IMR-90 (cell line): ENCODE data around the gene ZBTB44. TPM values are rescaled to one million over a fixed set of nuclear protein-coding genes. Genes with fewer than 3 reads are reported as not detected.

Source experiments
- ATAC-seq: fragments of 200-7000 bp; cut with Tn5 transposase; 2 replicates; pipeline ENCODE4 v1.9.1; 2020; ENCODE audit warnings: low read depth, mild to moderate bottlenecking, moderate library complexity
- BruUV-seq: library from RNA; stranded (reverse); fragments of 400-500 nt; replicated peaks from 2 replicates; lab custom pipeline; 2021; lab: Mats Ljungman, UMichigan
- CTCF ChIA-PET: fragments of 300-600 bp; formaldehyde crosslinking; extraction: SDS; loops from one replicate; lab custom pipeline; 2021; ENCODE audit warnings: antibody characterized with exemption; lab: Yijun Ruan, JAX
- POLR2A ChIA-PET: fragments of 300-600 bp; sonication (Branson Sonifier 250); formaldehyde crosslinking; loops from one replicate; lab custom pipeline; 2022; ENCODE audit warnings: antibody characterized with exemption; ENCODE audit not compliant: unreplicated experiment; lab: Charles Lee
- DNase-seq: peaks from one replicate; pipeline ENCODE4 v3.0.0; 2013
- H2AFZ ChIP-seq: replicated peaks from 2 replicates; pipeline ENCODE3; 2013; ENCODE audit warnings: low read length, mild to moderate bottlenecking; ENCODE audit not compliant: poor library complexity
- H2AK5ac ChIP-seq: 2 replicates; pipeline ENCODE4 v1.6.1; 2013; ENCODE audit warnings: low read depth, low read length, inconsistent platforms
- H2AK9ac ChIP-seq: replicated peaks from 2 replicates; pipeline ENCODE3; 2013; ENCODE audit warnings: mild to moderate bottlenecking, low read depth, low read length, moderate library complexity; ENCODE audit not compliant: poor library complexity
- H2BK120ac ChIP-seq: 2 replicates; pipeline ENCODE4 v1.6.1; 2013; ENCODE audit warnings: low read depth, low read length, inconsistent platforms
- H2BK15ac ChIP-seq: 3 replicates; pipeline ENCODE4 v1.6.1; 2013; ENCODE audit warnings: low read depth, low read length, inconsistent platforms
- H2BK20ac ChIP-seq: 2 replicates; pipeline ENCODE4 v1.6.1; 2013; ENCODE audit warnings: low read depth, mild to moderate bottlenecking, inconsistent platforms, low read length, moderate library complexity
- H2BK5ac ChIP-seq: 2 replicates; pipeline ENCODE4 v1.6.1; 2013; ENCODE audit warnings: mild to moderate bottlenecking, low read depth, low read length, inconsistent platforms; ENCODE audit not compliant: poor library complexity, severe bottlenecking
- H3K14ac ChIP-seq: replicated peaks from 2 replicates; pipeline ENCODE4 v1.6.1; 2013; ENCODE audit warnings: low read depth, low read length, inconsistent platforms
- H3K18ac ChIP-seq: 2 replicates; pipeline ENCODE4 v1.6.1; 2013; ENCODE audit warnings: low read depth, low read length, control low read depth
- H3K23ac ChIP-seq: 2 replicates; pipeline ENCODE4 v1.6.1; 2013; ENCODE audit warnings: low read depth, low read length, inconsistent platforms
- H3K27ac ChIP-seq: 2 replicates; pipeline ENCODE4 v1.5.1; 2013; ENCODE audit warnings: mild to moderate bottlenecking, control low read depth, low read length; ENCODE audit not compliant: insufficient read depth
- H3K27me3 ChIP-seq: 2 replicates; pipeline ENCODE4 v1.6.1; 2013; ENCODE audit warnings: low read length; ENCODE audit not compliant: control insufficient read depth, insufficient read depth
- H3K36me3 ChIP-seq: 2 replicates; pipeline ENCODE4 v1.6.1; 2013; ENCODE audit warnings: low read length, mixed read lengths; ENCODE audit not compliant: control insufficient read depth, insufficient read depth
- H3K4ac ChIP-seq: 2 replicates; pipeline ENCODE4 v1.6.1; 2013; ENCODE audit warnings: low read depth, low read length, inconsistent platforms
- H3K4me1 ChIP-seq: 2 replicates; pipeline ENCODE4 v1.6.1; 2013; ENCODE audit warnings: low read length, mixed read lengths; ENCODE audit not compliant: control insufficient read depth, insufficient read depth
- H3K4me2 ChIP-seq: 2 replicates; pipeline ENCODE4 v1.6.1; 2013; ENCODE audit warnings: low read depth, mild to moderate bottlenecking, control low read depth, low read length, moderate library complexity
- H3K4me3 ChIP-seq: 2 replicates; pipeline ENCODE4 v1.5.1; 2013; ENCODE audit warnings: low read depth, mild to moderate bottlenecking, control low read depth, low read length, moderate library complexity; ENCODE audit not compliant: insufficient read depth
- H3K56ac ChIP-seq: 2 replicates; pipeline ENCODE4 v1.6.1; 2013; ENCODE audit warnings: low read length, inconsistent platforms; ENCODE audit not compliant: insufficient read depth; ENCODE audit errors: extremely low read depth
- H3K79me1 ChIP-seq, 2 experiments: 2 replicates each; pipeline ENCODE4 v1.6.1; 2013; ENCODE audit warnings: low read length in 2 of 2, inconsistent platforms in 1 of 2, low read depth in 1 of 2
- H3K9ac ChIP-seq: 2 replicates; pipeline ENCODE4 v1.6.1; 2013; ENCODE audit warnings: low read depth, low read length, control low read depth
- H3K9me1 ChIP-seq: 2 replicates; pipeline ENCODE4 v1.6.1; 2013; ENCODE audit warnings: low read length, inconsistent platforms; ENCODE audit not compliant: insufficient read depth
- H3K9me3 ChIP-seq: 2 replicates; pipeline ENCODE4 v1.6.1; 2013; ENCODE audit warnings: low read length; ENCODE audit not compliant: control insufficient read depth, insufficient read depth
- H4K20me1 ChIP-seq: 2 replicates; pipeline ENCODE4 v1.6.1; 2013; ENCODE audit warnings: low read length, inconsistent platforms; ENCODE audit not compliant: insufficient read depth
- H4K5ac ChIP-seq: 2 replicates; pipeline ENCODE4 v1.6.1; 2013; ENCODE audit warnings: mild to moderate bottlenecking, low read depth, low read length, control low read depth
- H4K8ac ChIP-seq, 2 experiments: 2 replicates each; pipeline ENCODE4 v1.6.1; 2013; ENCODE audit warnings: low read depth in 2 of 2, low read length in 2 of 2, control low read depth in 1 of 2, inconsistent platforms in 1 of 2
- H4K91ac ChIP-seq: 2 replicates; pipeline ENCODE4 v1.6.1; 2013; ENCODE audit warnings: low read depth, low read length, inconsistent platforms; ENCODE audit not compliant: insufficient read depth
- BHLHE40 ChIP-seq: fragments of 150-350 bp; IDR thresholded peaks from 2 replicates; pipeline ENCODE4 v1.6.1; 2016; ENCODE audit warnings: mild to moderate bottlenecking, low read depth, low read length
- CEBPB ChIP-seq: IDR thresholded peaks from 2 replicates; pipeline ENCODE4 v1.6.1; 2012; ENCODE audit warnings: low read depth, low read length, improper control_type of control experiment
- CHD1 ChIP-seq: IDR thresholded peaks from 2 replicates; pipeline ENCODE4 v1.6.1; 2012; ENCODE audit warnings: low read depth, low read length, improper control_type of control experiment
- CTCF ChIP-seq: conservative IDR thresholded peaks from 2 replicates; pipeline ENCODE4 v1.5.1; 2012; ENCODE audit warnings: mild to moderate bottlenecking, low read depth, low read length, improper control_type of control experiment
- MAFK ChIP-seq: IDR thresholded peaks from 2 replicates; pipeline ENCODE4 v1.6.1; 2012; ENCODE audit warnings: low read depth, low read length, improper control_type of control experiment
- MAZ ChIP-seq: IDR thresholded peaks from 2 replicates; pipeline ENCODE4 v1.6.1; 2012; ENCODE audit warnings: low read depth, mild to moderate bottlenecking, low read length, improper control_type of control experiment, moderate library complexity, borderline replicate concordance
- MXI1 ChIP-seq: IDR thresholded peaks from 2 replicates; pipeline ENCODE4 v1.6.1; 2012; ENCODE audit warnings: low read depth, mild to moderate bottlenecking, low read length, moderate library complexity, borderline replicate concordance
- NFE2L2 ChIP-seq: fragments of 150-350 bp; IDR thresholded peaks from 2 replicates; pipeline ENCODE4 v1.6.1; 2016; ENCODE audit warnings: low read depth, mild to moderate bottlenecking, low read length
- POLR2A ChIP-seq: IDR thresholded peaks from 2 replicates; pipeline ENCODE4 v1.6.1; 2012; ENCODE audit warnings: mild to moderate bottlenecking, low read depth, low read length
- RAD21 ChIP-seq: IDR thresholded peaks from 2 replicates; pipeline ENCODE4 v1.6.1; 2012; ENCODE audit warnings: low read length, improper control_type of control experiment
- RCOR1 ChIP-seq: IDR thresholded peaks from 2 replicates; pipeline ENCODE4 v1.6.1; 2012; ENCODE audit warnings: mild to moderate bottlenecking, low read length, improper control_type of control experiment; ENCODE audit not compliant: insufficient replicate concordance
- RFX5 ChIP-seq: IDR thresholded peaks from 2 replicates; pipeline ENCODE4 v1.8.0; 2012; ENCODE audit warnings: low read depth, mild to moderate bottlenecking, low read length, moderate library complexity
- SMC3 ChIP-seq: fragments of 150-350 bp; IDR thresholded peaks from 2 replicates; pipeline ENCODE4 v1.6.1; 2016; ENCODE audit warnings: low read depth, mild to moderate bottlenecking, antibody characterized with exemption, low read length, moderate library complexity
- USF2 ChIP-seq: fragments of 150-350 bp; IDR thresholded peaks from 2 replicates; pipeline ENCODE4 v1.6.1; 2017; ENCODE audit warnings: mild to moderate bottlenecking, antibody characterized with exemption, low read length, low read depth
- WGBS, 2 experiments: methylation state at CpG; one replicate each; pipeline versions ENCODE4 v1.1.5 to v1.1.7; 2013; ENCODE audit warnings: missing lambda C conversion rate in 2 of 2; ENCODE audit not compliant: insufficient read length in 1 of 2; ENCODE audit errors: extremely low coverage in 2 of 2; 5-methylcytosine and 5-hydroxymethylcytosine counted together
- dilution Hi-C: fragments of 300-500 bp; cut with HindIII; formaldehyde crosslinking; loops from one replicate; pipeline ENCODE4 v1.14.3; 2018; ENCODE audit warnings: low sequenced_read_pairs; ENCODE audit not compliant: unreplicated experiment
- in situ Hi-C: fragments of 300-500 bp; cut with MboI; formaldehyde crosslinking; loops from 3 replicates; pipeline ENCODE4 v1.14.3; 2019; ENCODE audit warnings: low sequenced_read_pairs, inconsistent platforms, mixed read lengths
- intact Hi-C: fragments of 100-400 bp; cut with micrococcal nuclease; formaldehyde crosslinking; loops from 2 replicates; pipeline ENCODE4 v1.10.0; 2022
- polyA plus RNA-seq, 3 experiments: library from polyadenylated mRNA; depleted of rRNA; stranded (reverse); fragments of >200 nt; gene quantifications; 2 replicates each; pipeline ENCODE4 v1.2.3, GENCODE V29; 2012; ENCODE audit warnings: low replicate concordance in 1 of 3
- total RNA-seq: library from RNA; depleted of rRNA; stranded (reverse); fragments of >200 nt; gene quantifications from 2 replicates; pipeline ENCODE4 v1.2.3, GENCODE V29; 2012

ZBTB44 gene
- total and polyA plus RNA-seq, 2 of the 4 experiments (the other 2 are of a cell fraction): 6.9 to 23.3 TPM

GRCh38 chr11:130344841-130345240 lies 30.1 kb upstream of the ZBTB44 start:
- Histone ChIP-seq H3K27me3 (peaks cover 16% of the 10 kb centered on the region), H2BK5ac (no peak overlapping the region), H2AK5ac (no peak overlapping the region), H3K14ac (no peak overlapping the region), H2BK15ac (no peak overlapping the region), H3K4me3 (no peak overlapping the region), H3K4me2 (no peak overlapping the region), H2BK20ac (no peak overlapping the region), H3K9me1 (no peaks in the 10 kb centered on the region), H3K9me3 (0 out of 2 replicates have a peak, but pooled peaks cover 3% of the 10 kb centered on the region), H3K27ac (no peak overlapping the region), H3K23ac (no peak overlapping the region), H3K18ac (no peak overlapping the region), H3K9ac (no peak overlapping the region), H3K79me1 (no peaks in the 10 kb centered on the region), H3K36me3 (no peaks in the 10 kb centered on the region), H3K4me1 (no peaks in the 10 kb centered on the region), H3K4ac (no peak overlapping the region), H4K5ac (no peak overlapping the region), H2AK9ac (no peak overlapping the region), H2BK120ac (no peak overlapping the region), H2AFZ (no peak overlapping the region), H4K8ac (no peak overlapping the region), H4K91ac (no peak overlapping the region), H3K56ac (no peak overlapping the region), H4K20me1 (no peaks in the 10 kb centered on the region)
- no CpG with 5 or more reads among the region's 1 CpG for WGBS, 2 experiments
- dilution Hi-C loops: no loop called here
- no TSS peak for BruUV-seq
- intact Hi-C loops: no loop called here
- ChIA-PET CTCF (no interaction called here), POLR2A (no interaction called here)
- ATAC-seq: no peak
- no peak for DNase-seq
- in situ Hi-C loops: no loop called here
- TF ChIP-seq RCOR1 (no peak), RAD21 (no peak), MXI1 (no peak), CTCF (no peak), POLR2A (no peak), BHLHE40 (no peak), MAZ (no peak), CHD1 (no peak), CEBPB (no peak), MAFK (no peak), USF2 (no peak), RFX5 (no peak), SMC3 (no peak), NFE2L2 (no peak)
